H1 (cell line): ENCODE data around the gene NSF. TPM values are rescaled to one million over a fixed set of nuclear protein-coding genes. Genes with fewer than 3 reads are reported as not detected.
A peak's percentile ranks its signal among the peaks of the same experiment; 100 is the strongest.
"Not testable (repeated sequence)": the region's sequence is repeated elsewhere in the genome, so short reads cannot be mapped to it uniquely, and the experiment has no call there.

Source experiments
- CTCF ChIA-PET: fragments of 300-600 bp; sonication (Branson Sonifier 250); formaldehyde crosslinking; loops from one replicate; lab custom pipeline; 2021; ENCODE audit not compliant: partially characterized antibody; lab: Charles Lee
- POLR2A ChIA-PET: fragments of 300-600 bp; sonication (Branson Sonifier 250); formaldehyde crosslinking; loops from one replicate; lab custom pipeline; 2021; ENCODE audit warnings: inconsistent platforms; ENCODE audit not compliant: partially characterized antibody; lab: Charles Lee
- DNase-seq, 2 experiments: peaks; one replicate each; pipeline versions ENCODE4 v3.0.0 to v3.0.0-alpha.2; 2010 to 2022; ENCODE audit warnings: low spot score in 2 of 2, low read depth in 1 of 2, mixed read lengths in 1 of 2
- FAIRE-seq: peaks from 2 replicates; lab custom pipeline; 2011; peaks lifted over from hg19 to GRCh38; lab: Jason Lieb, UNC
- H2AFZ ChIP-seq: 2 replicates; pipeline ENCODE4 v1.8.1; 2012; ENCODE audit warnings: low read length, inconsistent platforms
- H2AK5ac ChIP-seq: 2 replicates; pipeline ENCODE4 v1.6.1; 2013; ENCODE audit warnings: low read depth, low read length
- H2BK120ac ChIP-seq: replicated peaks from 2 replicates; pipeline ENCODE3; 2013; ENCODE audit warnings: low read depth, low read length, inconsistent platforms
- H2BK12ac ChIP-seq: 2 replicates; pipeline ENCODE4 v1.6.1; 2013; ENCODE audit warnings: low read depth, low read length
- H2BK15ac ChIP-seq: 2 replicates; pipeline ENCODE4 v1.6.1; 2013; ENCODE audit warnings: low read length
- H2BK20ac ChIP-seq: 2 replicates; pipeline ENCODE4 v1.6.1; 2013; ENCODE audit warnings: low read length
- H2BK5ac ChIP-seq: 2 replicates; pipeline ENCODE4 v1.6.1; 2013; ENCODE audit warnings: low read depth, low read length
- H3K14ac ChIP-seq: 2 replicates; pipeline ENCODE4 v1.6.1; 2013; ENCODE audit warnings: inconsistent platforms; ENCODE audit not compliant: insufficient read length
- H3K18ac ChIP-seq: 2 replicates; pipeline ENCODE4 v1.6.1; 2013; ENCODE audit warnings: low read length; ENCODE audit errors: extremely low read depth
- H3K23ac ChIP-seq: 2 replicates; pipeline ENCODE4 v1.6.1; 2013; ENCODE audit warnings: inconsistent platforms; ENCODE audit not compliant: insufficient read length
- H3K23me2 ChIP-seq: 2 replicates; pipeline ENCODE4 v1.6.1; 2013; ENCODE audit warnings: low read depth, low read length
- H3K27ac ChIP-seq: 2 replicates; pipeline ENCODE4 v1.6.1; 2011; ENCODE audit warnings: low read depth, low read length, inconsistent platforms
- H3K27me3 ChIP-seq, 4 experiments: replicated peaks in 1 of 4; 1 replicate in 1 of 4; 2 replicates in 3 of 4; pipeline versions ENCODE4 v1.6.1 to v1.8.1; 2011 to 2013; ENCODE audit warnings: low read length in 3 of 4, mild to moderate bottlenecking in 3 of 4, inconsistent platforms in 2 of 4, mixed read lengths in 2 of 4, moderate library complexity in 1 of 4; ENCODE audit not compliant: control insufficient read depth in 3 of 4, insufficient read depth in 3 of 4; ENCODE audit errors: extremely low read depth in 1 of 4
- H3K36me3 ChIP-seq, 4 experiments: 2 replicates each; pipeline versions ENCODE4 v1.6.1 to v1.8.1; 2011 to 2013; ENCODE audit warnings: mild to moderate bottlenecking in 4 of 4, low read length in 3 of 4, moderate library complexity in 2 of 4, control low read depth in 1 of 4, inconsistent platforms in 1 of 4; ENCODE audit not compliant: insufficient read depth in 4 of 4, control insufficient read depth in 2 of 4
- H3K4ac ChIP-seq: replicated peaks from 2 replicates; pipeline ENCODE3; 2013; ENCODE audit warnings: low read length, low read depth, mixed read lengths, inconsistent platforms; ENCODE audit not compliant: insufficient read length
- H3K4me1 ChIP-seq, 4 experiments: replicated peaks in 1 of 4; 1 replicate in 1 of 4; 2 replicates in 3 of 4; pipeline versions ENCODE4 v1.6.1 to v1.8.1; 2011 to 2013; ENCODE audit warnings: low read length in 3 of 4, inconsistent platforms in 2 of 4, mixed read lengths in 1 of 4; ENCODE audit not compliant: insufficient read depth in 4 of 4, control insufficient read depth in 3 of 4
- H3K4me2 ChIP-seq, 2 experiments: 2 replicates each; pipeline versions ENCODE4 v1.6.1 to v1.8.1; 2011 to 2013; ENCODE audit warnings: low read depth in 2 of 2, low read length in 2 of 2, control low read depth in 1 of 2, inconsistent platforms in 1 of 2, mild to moderate bottlenecking in 1 of 2; ENCODE audit not compliant: insufficient read depth in 1 of 2
- H3K4me3 ChIP-seq, 4 experiments: fragments of 200-600, 300-600 bp in 1 of 4; sonication (generic), shearing (Covaris generic), sonication (Bioruptor Twin) in 1 of 4; 2 replicates each; pipeline versions ENCODE4 v1.5.1 to v1.8.1; 2011 to 2016; ENCODE audit warnings: low read length in 4 of 4, low read depth in 3 of 4, control low read depth in 2 of 4, inconsistent platforms in 2 of 4, mild to moderate bottlenecking in 2 of 4, mixed read lengths in 1 of 4, moderate library complexity in 1 of 4; ENCODE audit not compliant: insufficient read depth in 2 of 4; ENCODE audit errors: extremely low read depth in 1 of 4
- H3K56ac ChIP-seq: replicated peaks from 2 replicates; pipeline ENCODE3; 2013; ENCODE audit warnings: low read depth, mild to moderate bottlenecking, mixed read lengths, low read length, inconsistent platforms; ENCODE audit not compliant: insufficient read length
- H3K79me1 ChIP-seq: 2 replicates; pipeline ENCODE4 v1.6.1; 2013; ENCODE audit warnings: low read depth, low read length, control low read depth
- H3K79me2 ChIP-seq, 2 experiments: 2 replicates each; pipeline versions ENCODE4 v1.6.1 to v1.8.1; 2012 to 2013; ENCODE audit warnings: low read length in 2 of 2, mild to moderate bottlenecking in 2 of 2, inconsistent platforms in 1 of 2; ENCODE audit not compliant: insufficient read depth in 2 of 2, control insufficient read depth in 1 of 2
- H3K9ac ChIP-seq, 4 experiments: replicated peaks in 1 of 4; 1 replicate in 1 of 4; 2 replicates in 3 of 4; pipeline versions ENCODE4 v1.6.1 to v1.8.1; 2011 to 2013; ENCODE audit warnings: low read depth in 3 of 4, low read length in 3 of 4, control low read depth in 2 of 4, mild to moderate bottlenecking in 2 of 4, moderate library complexity in 2 of 4, inconsistent platforms in 1 of 4; ENCODE audit errors: extremely low read depth in 1 of 4
- H3K9me3 ChIP-seq, 2 experiments: 2 replicates each; pipeline versions ENCODE4 v1.6.1 to v1.8.1; 2012 to 2013; ENCODE audit warnings: mild to moderate bottlenecking in 2 of 2, moderate library complexity in 2 of 2, control low read depth in 1 of 2, inconsistent platforms in 1 of 2, low read depth in 1 of 2, low read length in 1 of 2, mixed read lengths in 1 of 2; ENCODE audit not compliant: insufficient read depth in 2 of 2
- H4K20me1 ChIP-seq, 2 experiments: replicated peaks in 1 of 2; 2 replicates each; pipeline versions ENCODE3 to v1.8.1; 2011 to 2013; ENCODE audit warnings: inconsistent platforms in 2 of 2, low read length in 2 of 2, mild to moderate bottlenecking in 1 of 2; ENCODE audit not compliant: insufficient read depth in 2 of 2, control insufficient read depth in 1 of 2
- H4K5ac ChIP-seq: 2 replicates; pipeline ENCODE4 v1.6.1; 2013; ENCODE audit warnings: low read length, low read depth, mixed read lengths, inconsistent platforms; ENCODE audit not compliant: insufficient read length
- H4K8ac ChIP-seq: 2 replicates; pipeline ENCODE4 v1.8.0; 2013; ENCODE audit warnings: mild to moderate bottlenecking, moderate library complexity, low read length, inconsistent platforms; ENCODE audit not compliant: insufficient read depth; ENCODE audit errors: extremely low read depth
- H4K91ac ChIP-seq: replicated peaks from 2 replicates; pipeline ENCODE3; 2013; ENCODE audit warnings: low read length, mixed read lengths, inconsistent platforms; ENCODE audit not compliant: insufficient read length
- WGBS, 2 experiments: shearing (Covaris generic) in 1 of 2; methylation state at CpG; one replicate each; pipeline versions ENCODE4 v1.1.6 to v1.1.7; 2013 to 2015; ENCODE audit warnings: low lambda C conversion rate in 2 of 2, mixed read lengths in 2 of 2, inconsistent platforms in 1 of 2, low coverage in 1 of 2, missing lambda C conversion rate in 1 of 2; ENCODE audit not compliant: insufficient replicate concordance in 2 of 2, insufficient coverage in 1 of 2, insufficient read length in 1 of 2; ENCODE audit errors: extremely low coverage in 1 of 2, missing lambda C conversion rate in 1 of 2; 5-methylcytosine and 5-hydroxymethylcytosine counted together
- polyA plus RNA-seq, 7 experiments: library from polyadenylated mRNA; depleted of rRNA in 3 of 7; stranded (reverse) in 5 of 7; unstranded in 2 of 7; fragments of >200 nt in 5 of 7; fragments of 200-250 nt in 2 of 7; gene quantifications; 1 replicate in 5 of 7; 2 replicates in 1 of 7; 4 replicates in 1 of 7; pipeline versions ENCODE4 v1.2.1 to v1.2.3, GENCODE V29; 2011 to 2013; ENCODE audit warnings: missing spikeins in 2 of 7, mixed read lengths in 2 of 7
- total RNA-seq: library from RNA; stranded (reverse); fragmentation: NEBNext Ultra II Directional; extraction: Animal tissue kit (Norgen Biotek cat#: 25700); gene quantifications from 2 replicates; pipeline ENCODE4 v1.2.1, GENCODE V29; 2021

NSF gene
- total and polyA plus RNA-seq, 2 of the 8 experiments (the other 6 are each of a cell fraction or from before 2014, with no cell fraction given): 13.0 to 27.7 TPM

- H3K9me3 ChIP-seq, H3K4ac ChIP-seq, H3K27me3 ChIP-seq, H3K36me3 ChIP-seq, H3K18ac ChIP-seq, H3K4me1 ChIP-seq, H3K4me2 ChIP-seq, H3K79me2 ChIP-seq, H4K5ac ChIP-seq, H4K8ac ChIP-seq, H3K56ac ChIP-seq, H3K27ac ChIP-seq, POLR2A ChIA-PET, H3K23ac ChIP-seq, H4K20me1 ChIP-seq, H3K14ac ChIP-seq, H3K23me2 ChIP-seq, H2AFZ ChIP-seq, H2BK5ac ChIP-seq, H2BK15ac ChIP-seq, H2BK120ac ChIP-seq, H2BK12ac ChIP-seq, CTCF ChIA-PET, H2AK5ac ChIP-seq, H4K91ac ChIP-seq, H3K79me1 ChIP-seq, H2BK20ac ChIP-seq, H3K9ac ChIP-seq: not testable (repeated sequence)
- DNase-seq (peak in 1 of 2 experiments; percentile 76), FAIRE-seq (peak; percentile 99)
- WGBS, 2 experiments: 0% methylated on average over 4 of the region's 65 CpGs; no CpG with 5 or more reads in 1 of the 2 experiments
- peak within 1 kb of the TSS in 1 of 4 experiments; percentile 10; a peak in 1 of 8 replicates for H3K4me3 ChIP-seq
Measured at GRCh38 chr17:46579083-46580075, 11.1 kb upstream of the NSF start, which contains the start of gene ARL17A. ARL17A (minus strand) TSS chr17:46579691; CDS start chr17:46576322, 3,369 bp downstream.
